Activated naive CD8-positive, alpha-beta T cell (primary cell): ENCODE data around the gene KRIT1.
A peak's percentile ranks its signal among the peaks of the same experiment; 100 is the strongest.
"Not testable (repeated sequence)": the region's sequence is repeated elsewhere in the genome, so short reads cannot be mapped to it uniquely, and the experiment has no call there.

Experiments
- H3K27ac Mint-ChIP-seq: one replicate; pipeline ENCODE4 v1.8.0; 2021; ENCODE audit warnings: mixed read lengths
- H3K27me3 Mint-ChIP-seq: one replicate; pipeline ENCODE4 v1.8.0; 2021; ENCODE audit warnings: mixed read lengths
- H3K36me3 Mint-ChIP-seq: one replicate; pipeline ENCODE4 v1.8.0; 2021; ENCODE audit warnings: mixed read lengths
- H3K4me1 Mint-ChIP-seq: one replicate; pipeline ENCODE4 v1.8.0; 2021; ENCODE audit warnings: low read depth, mixed read lengths
- H3K4me3 Mint-ChIP-seq: one replicate; pipeline ENCODE4 v1.8.0; 2021; ENCODE audit warnings: mild to moderate bottlenecking, mixed read lengths
- H3K9me3 Mint-ChIP-seq: one replicate; pipeline ENCODE4 v1.8.0; 2021; ENCODE audit warnings: low read depth, mixed read lengths

The KRIT1 gene

DNA sequence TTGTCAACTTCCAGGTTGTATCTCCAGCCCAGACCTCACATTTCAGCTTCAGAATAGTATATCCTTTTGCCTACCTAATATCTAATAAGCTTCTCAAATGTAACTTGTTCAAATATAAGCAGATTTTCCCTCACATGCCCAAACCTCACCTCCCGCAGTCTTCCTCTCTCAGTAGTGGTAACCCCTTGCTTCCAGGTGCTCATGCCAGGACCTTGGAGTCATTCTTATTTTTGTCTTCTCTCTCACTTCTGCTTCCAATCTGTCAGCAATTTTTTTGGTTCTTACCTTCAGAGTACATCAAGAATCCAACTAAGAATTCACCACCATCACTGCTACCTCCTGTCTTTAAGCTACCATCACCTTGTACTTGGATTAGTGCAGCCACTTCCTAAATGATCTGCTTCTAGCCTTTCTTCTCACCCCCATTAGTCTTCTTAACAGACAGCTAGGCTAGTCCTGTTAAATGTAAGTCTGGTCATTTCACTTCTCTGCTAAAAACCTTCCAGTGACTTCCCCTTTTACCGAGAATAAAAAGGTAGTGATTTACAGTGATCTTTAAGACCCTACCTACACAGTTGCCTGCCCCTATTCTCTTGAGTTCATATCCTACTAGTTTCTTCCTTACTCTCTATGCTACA lies 14.0 kb upstream of the KRIT1 start:
- Mint-ChIP-seq H3K4me1 (peaks cover 26% of the 10 kb centered on the region), H3K36me3 (peaks cover 21% of the 10 kb centered on the region), H3K27ac (no peak overlapping the region), H3K4me3 (no peak overlapping the region), H3K9me3 (peaks cover 5% of the 10 kb centered on the region), H3K27me3 (no peaks in the 10 kb centered on the region)

- H3K9me3 Mint-ChIP-seq, result peaks cover 5% of the 10 kb centered on the region
- no peaks in the 10 kb centered on the region for H3K27me3 Mint-ChIP-seq
- peaks cover 22% of the 10 kb centered on the region for H3K36me3 Mint-ChIP-seq
- no peak overlapping the region for H3K4me3 Mint-ChIP-seq
- no peak overlapping the region for H3K27ac Mint-ChIP-seq
- peaks cover 27% of the 10 kb centered on the region for H3K4me1 Mint-ChIP-seq
Observed at GRCh38 chr7:92259062-92259461, 13.3 kb upstream of the KRIT1 start.

DNA sequence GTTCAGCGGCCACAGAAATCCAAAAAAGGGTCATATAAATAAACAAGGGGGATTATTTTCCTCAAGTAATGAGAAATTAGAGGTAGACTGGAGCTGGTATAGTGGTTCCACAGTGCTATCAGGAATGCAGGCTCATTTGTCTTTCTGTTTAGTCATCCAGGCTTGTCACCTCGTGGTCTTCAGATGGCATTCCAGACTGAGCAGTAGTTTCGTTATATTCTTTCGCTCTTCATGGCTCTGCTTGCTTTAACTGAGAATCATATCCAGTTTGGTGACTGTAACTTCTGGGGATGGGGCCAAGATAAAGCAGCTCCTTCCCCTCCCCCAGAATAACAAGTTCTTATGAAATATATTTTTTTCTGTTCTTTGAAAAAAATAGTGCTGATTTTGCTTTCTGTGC lies 9.6 kb upstream of the KRIT1 start:
- H3K4me1 Mint-ChIP-seq, result peaks cover 43% of the 10 kb centered on the region
- no peaks in the 10 kb centered on the region for H3K27me3 Mint-ChIP-seq
- peaks cover 20% of the 10 kb centered on the region for H3K36me3 Mint-ChIP-seq
- no peak overlapping the region for H3K4me3 Mint-ChIP-seq
- no peak overlapping the region for H3K27ac Mint-ChIP-seq
- peaks cover 5% of the 10 kb centered on the region for H3K9me3 Mint-ChIP-seq

DNA sequence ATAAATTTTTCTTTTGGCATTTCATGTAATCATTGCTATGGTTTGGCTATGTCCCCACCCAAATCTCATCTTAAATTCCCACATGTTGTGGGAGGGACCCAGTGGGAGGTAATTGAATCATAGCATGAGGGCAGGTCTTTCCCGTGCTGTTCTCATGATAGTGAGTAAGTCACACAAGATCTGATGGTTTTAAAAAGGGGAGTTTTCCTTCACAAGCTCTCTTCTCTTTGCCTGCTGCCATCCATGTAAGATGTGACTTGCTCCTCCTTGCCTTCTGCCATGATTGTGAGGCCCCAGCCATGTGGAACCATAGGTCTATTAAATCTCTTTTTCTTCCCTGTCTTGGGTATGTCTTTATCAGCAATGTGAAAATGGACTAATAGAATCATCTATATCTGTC lies 9.1 kb upstream of the KRIT1 start:
- not testable (repeated sequence) for H3K27me3 Mint-ChIP-seq, H3K4me3 Mint-ChIP-seq, H3K27ac Mint-ChIP-seq, H3K9me3 Mint-ChIP-seq
- H3K4me1 Mint-ChIP-seq, result peaks cover 39% of the 10 kb centered on the region
- H3K36me3 Mint-ChIP-seq, result peaks cover 17% of the 10 kb centered on the region

DNA sequence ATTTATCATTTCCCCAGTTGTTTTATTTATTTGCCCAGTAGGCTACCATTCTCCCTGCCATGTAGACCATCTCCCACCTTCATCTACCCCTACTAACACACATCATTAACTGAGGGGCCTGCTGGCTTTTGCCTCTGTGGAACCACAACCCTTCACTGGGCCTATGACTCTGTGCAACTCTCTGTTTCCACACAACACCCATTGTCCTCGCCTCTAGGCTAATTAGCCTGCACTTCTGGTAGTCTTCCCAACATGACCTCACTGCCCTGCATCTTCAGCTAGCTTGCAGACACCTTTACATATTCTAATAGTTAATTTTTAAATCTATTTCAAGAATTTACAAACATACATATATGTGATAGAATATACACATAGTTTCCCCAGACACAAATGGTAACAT lies 7.5 kb upstream of the KRIT1 start:
- Mint-ChIP-seq H3K4me1 (peaks cover 37% of the 10 kb centered on the region), H3K4me3 (no peak overlapping the region), H3K36me3 (peaks cover 15% of the 10 kb centered on the region), H3K27me3 (no peaks in the 10 kb centered on the region), H3K27ac (no peak overlapping the region), H3K9me3 (peaks cover 5% of the 10 kb centered on the region)

- Mint-ChIP-seq H3K36me3 (peaks cover 13% of the 10 kb centered on the region), H3K27ac (no peak overlapping the region), H3K4me3 (no peak overlapping the region), H3K9me3 (peaks cover 5% of the 10 kb centered on the region), H3K27me3 (no peaks in the 10 kb centered on the region), H3K4me1 (peaks cover 49% of the 10 kb centered on the region)
Observed at GRCh38 chr7:92251181-92251580, 5.5 kb upstream of the KRIT1 start.

DNA sequence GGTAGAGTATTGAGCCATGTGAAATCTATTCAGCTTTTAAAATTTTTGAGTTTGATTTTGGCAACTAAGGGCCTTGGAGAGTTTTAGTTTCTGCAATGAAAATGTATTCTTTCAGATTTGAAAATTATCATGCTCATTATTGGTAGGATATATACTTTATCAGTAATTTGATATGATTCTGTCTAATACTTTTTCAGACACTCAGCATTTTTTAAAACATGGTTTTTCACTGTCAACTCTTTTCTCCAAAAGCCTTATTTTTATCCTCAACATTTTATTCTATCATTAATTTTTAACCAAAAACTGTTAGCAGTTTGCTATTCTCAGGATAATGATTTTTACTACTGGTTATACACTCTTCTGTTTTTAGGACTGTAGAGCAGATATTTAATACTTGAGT lies 4.9 kb upstream of the KRIT1 start:
- H3K9me3 Mint-ChIP-seq, result peaks cover 5% of the 10 kb centered on the region
- peaks cover 13% of the 10 kb centered on the region for H3K36me3 Mint-ChIP-seq
- no peaks in the 10 kb centered on the region for H3K27me3 Mint-ChIP-seq
- no peak overlapping the region for H3K27ac Mint-ChIP-seq
- H3K4me3 Mint-ChIP-seq, result no peak overlapping the region
- peaks cover 44% of the 10 kb centered on the region for H3K4me1 Mint-ChIP-seq

DNA sequence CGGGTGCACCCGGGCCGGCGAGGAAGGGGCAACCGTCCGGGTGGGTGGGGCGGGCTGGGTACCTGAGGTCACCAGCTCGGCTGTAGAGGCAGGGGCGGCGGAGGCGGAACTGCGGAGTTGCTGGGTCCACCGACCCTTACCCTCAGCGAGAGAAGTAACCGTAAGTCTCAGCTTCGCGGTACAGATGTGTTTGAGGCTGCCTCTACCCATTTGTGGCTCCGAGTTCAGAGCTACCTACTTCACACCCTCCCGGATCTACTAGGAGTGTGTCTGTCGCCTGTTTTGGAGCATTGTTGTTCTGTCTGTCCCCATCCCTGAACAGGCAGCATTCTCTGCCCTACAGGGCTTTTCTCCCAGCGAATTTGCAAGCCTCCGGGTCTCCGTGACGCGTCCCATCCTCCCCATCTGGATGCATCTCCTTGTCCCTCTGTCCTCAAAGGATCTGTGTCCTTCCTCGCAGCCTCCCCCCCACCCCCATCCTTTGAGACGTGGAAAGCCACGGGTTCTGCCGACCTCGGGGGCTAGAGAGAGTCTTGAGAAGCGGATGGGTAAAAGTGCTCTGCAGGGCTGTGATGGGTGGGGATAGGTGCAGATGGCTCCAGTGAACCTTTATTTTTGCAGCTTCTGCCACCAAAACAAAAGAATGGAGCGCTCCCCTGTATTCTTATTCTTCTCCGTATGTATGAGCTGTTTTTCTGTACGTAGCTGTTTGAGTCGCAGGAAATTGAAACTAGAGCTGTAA lies 817 bp upstream of the KRIT1 start:
- Mint-ChIP-seq H3K4me3 (peak overlapping the region; percentile 94), H3K4me1 (peaks cover 53% of the 10 kb centered on the region), H3K27ac (peak overlapping the region; percentile 89), H3K36me3 (peaks cover 2% of the 10 kb centered on the region), H3K9me3 (no peaks in the 10 kb centered on the region), H3K27me3 (no peaks in the 10 kb centered on the region)

GRCh38 chr7:92244808-92245486 lies 767 bp downstream of the KRIT1 start:
- no peaks in the 10 kb centered on the region for H3K27me3 Mint-ChIP-seq
- peak overlapping the region; percentile 96 for H3K27ac Mint-ChIP-seq
- H3K9me3 Mint-ChIP-seq, result no peaks in the 10 kb centered on the region
- peaks cover 2% of the 10 kb centered on the region for H3K36me3 Mint-ChIP-seq
- H3K4me3 Mint-ChIP-seq, result peak overlapping the region; percentile 91
- H3K4me1 Mint-ChIP-seq, result peaks cover 47% of the 10 kb centered on the region

DNA sequence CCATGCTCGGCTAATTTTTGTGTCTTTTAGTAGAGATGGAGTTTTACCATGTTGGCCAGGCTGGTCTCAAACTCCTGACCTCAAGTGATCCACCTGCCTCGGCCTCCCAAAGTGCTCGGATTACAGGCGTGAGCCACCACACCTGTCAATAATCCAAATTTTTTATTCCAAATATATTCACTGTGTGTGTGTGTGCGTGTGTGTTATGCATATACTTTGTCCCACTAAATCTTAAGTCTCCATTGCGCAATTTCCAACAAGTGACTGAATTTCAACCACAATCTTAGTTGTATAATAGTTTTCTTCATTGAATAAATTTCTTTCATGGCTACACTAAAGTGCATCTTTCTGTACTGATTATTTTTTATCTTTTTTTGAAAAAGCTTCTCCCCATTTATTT lies 2.7 kb downstream of the KRIT1 start:
- Mint-ChIP-seq H3K9me3 (no peaks in the 10 kb centered on the region), H3K36me3 (peaks cover 3% of the 10 kb centered on the region), H3K4me3 (peak overlapping the region; percentile 38), H3K27me3 (no peaks in the 10 kb centered on the region), H3K4me1 (peaks cover 40% of the 10 kb centered on the region), H3K27ac (no peak overlapping the region)

- Mint-ChIP-seq H3K4me3 (no peak overlapping the region), H3K9me3 (peaks cover 9% of the 10 kb centered on the region), H3K27me3 (no peaks in the 10 kb centered on the region), H3K36me3 (peaks cover 34% of the 10 kb centered on the region), H3K27ac (peak overlapping the region; percentile 54), H3K4me1 (peaks cover 6% of the 10 kb centered on the region)
Observed at GRCh38 chr7:92230547-92230946, 15.2 kb downstream of the KRIT1 start.

GRCh38 chr7:92228742-92229141 lies 17.0 kb downstream of the KRIT1 start:
- H3K4me3 Mint-ChIP-seq, result no peak overlapping the region
- no peaks in the 10 kb centered on the region for H3K27me3 Mint-ChIP-seq
- H3K27ac Mint-ChIP-seq, result no peak overlapping the region
- H3K9me3 Mint-ChIP-seq, result peaks cover 9% of the 10 kb centered on the region
- peaks cover 6% of the 10 kb centered on the region for H3K4me1 Mint-ChIP-seq
- peaks cover 34% of the 10 kb centered on the region for H3K36me3 Mint-ChIP-seq

DNA sequence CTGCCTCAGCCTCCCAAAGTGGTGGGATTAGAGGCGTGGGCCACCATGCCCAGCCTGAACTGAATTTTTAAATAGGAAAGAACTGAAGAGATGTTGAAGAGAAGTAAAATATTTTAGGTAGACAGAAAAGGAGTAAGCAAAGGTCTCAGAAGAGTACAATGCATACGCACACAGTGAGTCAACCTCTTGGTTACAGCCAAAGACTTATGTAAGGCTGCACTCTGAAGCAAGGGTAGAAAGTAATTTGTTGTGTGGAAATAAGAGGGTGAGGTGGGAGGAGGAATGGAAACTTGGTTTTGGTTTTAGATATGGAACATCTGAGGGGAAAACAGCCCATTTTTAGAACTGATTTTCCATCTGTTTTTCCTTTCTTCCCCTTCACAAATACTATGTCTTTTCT lies 17.6 kb downstream of the KRIT1 start:
- Mint-ChIP-seq H3K9me3 (peaks cover 9% of the 10 kb centered on the region), H3K27ac (no peak overlapping the region), H3K4me1 (peaks cover 6% of the 10 kb centered on the region), H3K4me3 (no peak overlapping the region), H3K36me3 (peaks cover 34% of the 10 kb centered on the region), H3K27me3 (no peaks in the 10 kb centered on the region)

GRCh38 chr7:92226981-92227380 lies 18.7 kb downstream of the KRIT1 start:
- Mint-ChIP-seq H3K4me3 (no peak overlapping the region), H3K9me3 (peaks cover 9% of the 10 kb centered on the region), H3K27me3 (no peaks in the 10 kb centered on the region), H3K36me3 (peaks cover 36% of the 10 kb centered on the region), H3K4me1 (peaks cover 6% of the 10 kb centered on the region), H3K27ac (no peak overlapping the region)

DNA sequence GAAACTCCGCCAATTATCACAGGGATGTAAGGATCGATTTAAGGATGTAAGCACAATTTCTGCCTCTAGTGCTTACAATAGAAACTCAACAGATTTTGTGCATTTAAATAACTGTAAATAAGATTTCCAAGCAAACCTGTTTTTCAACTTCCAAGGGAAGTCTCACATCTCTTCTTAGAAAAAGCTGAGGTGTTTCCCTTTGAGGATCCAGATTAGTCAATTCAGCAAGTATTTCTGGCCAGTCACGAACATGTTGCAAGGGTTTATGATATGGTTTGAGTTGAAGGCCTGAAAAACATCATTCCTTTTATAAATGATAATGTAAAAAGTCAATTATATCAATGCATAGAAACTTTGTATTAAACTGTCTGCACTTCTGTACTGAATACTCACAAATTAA lies 23.9 kb downstream of the KRIT1 start:
- H3K4me1 Mint-ChIP-seq, result no peaks in the 10 kb centered on the region
- no peaks in the 10 kb centered on the region for H3K9me3 Mint-ChIP-seq
- H3K36me3 Mint-ChIP-seq, result peaks cover 24% of the 10 kb centered on the region
- H3K27me3 Mint-ChIP-seq, result no peaks in the 10 kb centered on the region
- no peak overlapping the region for H3K4me3 Mint-ChIP-seq
- H3K27ac Mint-ChIP-seq, result no peak overlapping the region
